ENCODE data around the gene UQCC2. TPM values are rescaled to one million over a fixed set of nuclear protein-coding genes. Genes with fewer than 3 reads are reported as not detected.
A peak's percentile ranks its signal among the peaks of the same experiment; 100 is the strongest.

UQCC2 gene
- total and polyA plus RNA-seq, 4 donors = 7.8 to 141 (median 48.1) TPM

GRCh38 chr6:33751771-33752645 lies 40.5 kb upstream of the UQCC2 start:
- Histone ChIP-seq H3K9me3 (ENCODE audit: control insufficient read depth in 4 of 4, insufficient read depth in 3 of 4, low read length in 3 of 4) (no peaks in the 10 kb centered on the region), H3K4me3 (no peak overlapping the region), H3K9ac (ENCODE audit: insufficient read depth in 1 of 2, low read length in 2 of 2) (no peak overlapping the region), H3K27ac (ENCODE audit: low read depth in 1 of 2, low read length in 1 of 2) (no peak overlapping the region), H3K4me1 (ENCODE audit: control insufficient read depth in 5 of 5, insufficient read depth in 5 of 5, low read length in 5 of 5) (peaks cover 0 to 36% (median 21%) of the 10 kb centered on the region in 5 donors), H3K27me3 (ENCODE audit: control insufficient read depth in 3 of 3, insufficient read depth in 3 of 3, low read length in 2 of 3) (no peaks in the 10 kb centered on the region), H3K36me3 (ENCODE audit: control insufficient read depth in 4 of 4, insufficient read depth in 4 of 4, low read length in 4 of 4) (no peaks in the 10 kb centered on the region)
- no peak for ATAC-seq (ENCODE audit: insufficient read depth, low FRiP score)
- WGBS, 2 donors = 78 to 86% methylated on average over 15 of the region's 15 CpGs
- no peak for TF ChIP-seq CTCF (IDR thresholded peaks at IDR 0.05; ENCODE audit: control extremely low read depth, extremely low read depth)
- peak in 1 of 3 donors; percentile 50 for DNase-seq

- Histone ChIP-seq H3K27me3 (ENCODE audit: control insufficient read depth in 3 of 3, insufficient read depth in 3 of 3, low read length in 2 of 3) (no peaks in the 10 kb centered on the region), H3K36me3 (ENCODE audit: control insufficient read depth in 4 of 4, insufficient read depth in 4 of 4, low read length in 4 of 4) (no peaks in the 10 kb centered on the region), H3K9me3 (ENCODE audit: control insufficient read depth in 4 of 4, insufficient read depth in 3 of 4, low read length in 3 of 4) (no peaks in the 10 kb centered on the region), H3K4me1 (ENCODE audit: control insufficient read depth in 5 of 5, insufficient read depth in 5 of 5, low read length in 5 of 5) (peaks cover 0 to 52% (median 24%) of the 10 kb centered on the region in 5 donors), H3K4me3 (no peak overlapping the region), H3K9ac (ENCODE audit: insufficient read depth in 1 of 2, low read length in 2 of 2) (no peak overlapping the region), H3K27ac (ENCODE audit: low read depth in 1 of 2, low read length in 1 of 2) (peak overlapping the region in 1 of 2 donors; percentile 7)
- peak in 2 of 3 donors; percentile 40 to 71 for DNase-seq
- peak; percentile 13 for ATAC-seq (ENCODE audit: insufficient read depth, low FRiP score)
- no peak for TF ChIP-seq CTCF (IDR thresholded peaks at IDR 0.05; ENCODE audit: control extremely low read depth, extremely low read depth)
- 63% methylated on average over 11 of the region's 11 CpGs for WGBS, 2 donors
Measured at GRCh38 chr6:33750244-33750991, 38.9 kb upstream of the UQCC2 start.

- no peak overlapping the region for H3K4me3 ChIP-seq
- no peak overlapping the region for H3K27ac ChIP-seq (ENCODE audit: low read depth in 1 of 2, low read length in 1 of 2)
- no peaks in the 10 kb centered on the region for H3K9me3 ChIP-seq (ENCODE audit: control insufficient read depth in 4 of 4, insufficient read depth in 3 of 4, low read length in 3 of 4)
- no peak overlapping the region for H3K9ac ChIP-seq (ENCODE audit: insufficient read depth in 1 of 2, low read length in 2 of 2)
- H3K36me3 ChIP-seq (ENCODE audit: control insufficient read depth in 4 of 4, insufficient read depth in 4 of 4, low read length in 4 of 4) = no peaks in the 10 kb centered on the region
- no peak for TF ChIP-seq CTCF (IDR thresholded peaks at IDR 0.05; ENCODE audit: control extremely low read depth, extremely low read depth)
- H3K27me3 ChIP-seq (ENCODE audit: control insufficient read depth in 3 of 3, insufficient read depth in 3 of 3, low read length in 2 of 3) = no peaks in the 10 kb centered on the region
- H3K4me1 ChIP-seq (ENCODE audit: control insufficient read depth in 5 of 5, insufficient read depth in 5 of 5, low read length in 5 of 5) = peaks cover 0 to 61% (median 26%) of the 10 kb centered on the region in 5 donors
- ATAC-seq (ENCODE audit: insufficient read depth, low FRiP score) (no peak), DNase-seq (no peak)
- WGBS, 2 donors = 83 to 86% methylated on average over 7 of the region's 7 CpGs
Measured at GRCh38 chr6:33749401-33749800, 37.9 kb upstream of the UQCC2 start.
